ENCODE measurements around the gene ZBTB49.

ZBTB49 gene

GRCh38 chr4:4289055-4289454, 996 bp upstream of the ZBTB49 start:
- H3K27me3 ChIP-seq (replicated peaks) = no peaks in the 10 kb centered on the region
- no peak overlapping the region for H3K27ac ChIP-seq
- peaks cover 7% of the 10 kb centered on the region for H3K36me3 ChIP-seq (replicated peaks)
- in situ Hi-C loops (cut with HindIII; ENCODE audit: low pct_ligation_motif_present, low sequenced_read_pairs) = no loop called here
- peak overlapping the region; percentile 93 for H3K4me3 ChIP-seq (ENCODE audit: low read depth, low read length)
- no peak for TF ChIP-seq CTCF (IDR thresholded peaks at IDR 0.05; ENCODE audit: low read depth, low read length, missing control alignments)
- no peak for DNase-seq

- H3K27ac ChIP-seq = peak overlapping the region; percentile 28
- H3K27me3 ChIP-seq (replicated peaks) = no peaks in the 10 kb centered on the region
- H3K36me3 ChIP-seq (replicated peaks) = peaks cover 7% of the 10 kb centered on the region
- no peak for DNase-seq
- peak overlapping the region; percentile 93 for H3K4me3 ChIP-seq (ENCODE audit: low read depth, low read length)
- no peak for TF ChIP-seq CTCF (IDR thresholded peaks at IDR 0.05; ENCODE audit: low read depth, low read length, missing control alignments)
- in situ Hi-C loops (cut with HindIII; ENCODE audit: low pct_ligation_motif_present, low sequenced_read_pairs) = no loop called here
Measured at GRCh38 chr4:4289597-4289940, 482 bp upstream of the ZBTB49 start.

- Histone ChIP-seq H3K36me3 (replicated peaks) (no peaks in the 10 kb centered on the region), H3K27me3 (replicated peaks) (no peaks in the 10 kb centered on the region), H3K4me3 (ENCODE audit: low read depth, low read length) (no peak overlapping the region), H3K27ac (no peak overlapping the region)
- no peak for TF ChIP-seq CTCF (IDR thresholded peaks at IDR 0.05; ENCODE audit: low read depth, low read length, missing control alignments)
- in situ Hi-C loops (cut with HindIII; ENCODE audit: low pct_ligation_motif_present, low sequenced_read_pairs) = no loop called here
- no peak for DNase-seq
Measured at GRCh38 chr4:4293279-4293678, 3.2 kb downstream of the ZBTB49 start.

GRCh38 chr4:4296283-4296846, 6.3 kb downstream of the ZBTB49 start:
- Histone ChIP-seq H3K4me3 (ENCODE audit: low read depth, low read length) (no peak overlapping the region), H3K36me3 (replicated peaks) (no peaks in the 10 kb centered on the region), H3K27ac (no peak overlapping the region), H3K27me3 (replicated peaks) (no peaks in the 10 kb centered on the region)
- DNase-seq = no peak
- in situ Hi-C loops (cut with HindIII; ENCODE audit: low pct_ligation_motif_present, low sequenced_read_pairs) = no loop called here
- no peak for TF ChIP-seq CTCF (IDR thresholded peaks at IDR 0.05; ENCODE audit: low read depth, low read length, missing control alignments)

- no peak for TF ChIP-seq CTCF (IDR thresholded peaks at IDR 0.05; ENCODE audit: low read depth, low read length, missing control alignments)
- no peak for DNase-seq
- in situ Hi-C loops (cut with HindIII; ENCODE audit: low pct_ligation_motif_present, low sequenced_read_pairs) = no loop called here
- no peaks in the 10 kb centered on the region for H3K27me3 ChIP-seq (replicated peaks)
- H3K4me3 ChIP-seq (ENCODE audit: low read depth, low read length) = no peak overlapping the region
- H3K27ac ChIP-seq = no peak overlapping the region
- H3K36me3 ChIP-seq (replicated peaks) = peaks cover 6% of the 10 kb centered on the region
Measured at GRCh38 chr4:4299006-4299405, 9.0 kb downstream of the ZBTB49 start.

GRCh38 chr4:4302001-4302400, 11.9 kb downstream of the ZBTB49 start:
- in situ Hi-C loops (cut with HindIII; ENCODE audit: low pct_ligation_motif_present, low sequenced_read_pairs) = no loop called here

More at GRCh38 chr4:4302001-4302400, 11.9 kb downstream of the ZBTB49 start:
- Histone ChIP-seq H3K27ac (no peak overlapping the region), H3K36me3 (replicated peaks) (peaks cover 9% of the 10 kb centered on the region), H3K4me3 (ENCODE audit: low read depth, low read length) (no peak overlapping the region), H3K27me3 (replicated peaks) (no peaks in the 10 kb centered on the region)
- TF ChIP-seq CTCF (IDR thresholded peaks at IDR 0.05; ENCODE audit: low read depth, low read length, missing control alignments) = no peak
- no peak for DNase-seq

Measured in brain microvascular endothelial cell (primary cell).